GM12801 (cell line): ENCODE results near the gene ATP13A5.

Experiments
- TF ChIP-seq, protein P1 (sequence below): IDR thresholded peaks from one replicate; pipeline ENCODE4 v1.5.1; 2011; ENCODE audit warnings: control low read depth; ENCODE audit not compliant: insufficient read length; ENCODE audit errors: extremely low read depth

Gene ATP13A5

DNA sequence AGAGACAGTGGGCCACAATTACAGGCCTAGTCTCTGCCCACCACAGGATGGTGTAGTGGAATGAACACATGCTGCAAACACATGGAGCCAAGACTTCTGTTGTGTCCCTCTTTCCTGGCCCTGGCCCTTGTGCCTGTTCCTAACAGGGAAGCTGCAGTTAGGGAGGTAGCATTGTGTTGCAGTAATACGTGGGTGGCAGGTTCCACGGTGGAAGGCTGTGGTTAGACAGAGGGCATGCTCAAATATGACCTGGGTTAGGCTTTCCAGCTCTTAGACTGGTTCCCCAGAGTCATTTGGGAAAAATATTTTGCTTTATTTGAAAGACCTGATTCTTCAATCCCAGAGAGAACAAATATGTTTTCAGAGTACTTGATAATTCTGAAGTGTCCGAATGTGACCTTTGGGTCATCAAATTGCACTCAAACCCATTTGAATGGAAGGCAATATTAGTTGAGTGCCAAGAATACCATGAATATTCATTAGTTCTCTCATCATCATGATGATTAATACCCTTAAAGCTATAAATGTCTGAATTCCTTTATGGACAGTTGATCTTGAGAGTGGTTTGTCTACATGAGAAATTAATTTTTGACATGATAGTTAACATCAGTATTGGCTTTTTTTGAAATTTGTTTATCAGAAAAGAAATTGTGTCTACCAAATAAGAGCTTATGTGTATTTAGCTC, 109.1 kb downstream of the ATP13A5 start:
- TF ChIP-seq, protein P1, sequence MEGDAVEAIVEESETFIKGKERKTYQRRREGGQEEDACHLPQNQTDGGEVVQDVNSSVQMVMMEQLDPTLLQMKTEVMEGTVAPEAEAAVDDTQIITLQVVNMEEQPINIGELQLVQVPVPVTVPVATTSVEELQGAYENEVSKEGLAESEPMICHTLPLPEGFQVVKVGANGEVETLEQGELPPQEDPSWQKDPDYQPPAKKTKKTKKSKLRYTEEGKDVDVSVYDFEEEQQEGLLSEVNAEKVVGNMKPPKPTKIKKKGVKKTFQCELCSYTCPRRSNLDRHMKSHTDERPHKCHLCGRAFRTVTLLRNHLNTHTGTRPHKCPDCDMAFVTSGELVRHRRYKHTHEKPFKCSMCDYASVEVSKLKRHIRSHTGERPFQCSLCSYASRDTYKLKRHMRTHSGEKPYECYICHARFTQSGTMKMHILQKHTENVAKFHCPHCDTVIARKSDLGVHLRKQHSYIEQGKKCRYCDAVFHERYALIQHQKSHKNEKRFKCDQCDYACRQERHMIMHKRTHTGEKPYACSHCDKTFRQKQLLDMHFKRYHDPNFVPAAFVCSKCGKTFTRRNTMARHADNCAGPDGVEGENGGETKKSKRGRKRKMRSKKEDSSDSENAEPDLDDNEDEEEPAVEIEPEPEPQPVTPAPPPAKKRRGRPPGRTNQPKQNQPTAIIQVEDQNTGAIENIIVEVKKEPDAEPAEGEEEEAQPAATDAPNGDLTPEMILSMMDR, result no peak

DNA sequence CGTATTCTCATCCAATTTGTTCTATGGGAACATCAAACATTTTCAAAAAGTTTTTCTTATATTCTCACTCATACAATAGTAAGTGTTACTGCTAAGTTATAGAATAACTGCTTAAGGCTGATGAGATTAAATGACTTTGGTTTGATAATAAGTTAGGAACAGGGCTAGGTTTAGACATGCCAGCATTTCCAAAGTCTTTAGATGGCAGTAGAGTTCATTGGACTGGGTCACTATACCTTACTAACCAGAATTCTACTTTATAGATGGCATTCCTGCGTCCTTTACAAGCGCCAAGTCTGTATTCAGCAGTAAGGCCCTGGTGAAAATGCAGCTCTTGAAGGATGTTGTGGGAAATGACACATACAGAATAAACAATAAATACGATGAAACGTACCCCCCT, 115.8 kb downstream of the ATP13A5 start:
- TF ChIP-seq, protein P1, result no peak

DNA sequence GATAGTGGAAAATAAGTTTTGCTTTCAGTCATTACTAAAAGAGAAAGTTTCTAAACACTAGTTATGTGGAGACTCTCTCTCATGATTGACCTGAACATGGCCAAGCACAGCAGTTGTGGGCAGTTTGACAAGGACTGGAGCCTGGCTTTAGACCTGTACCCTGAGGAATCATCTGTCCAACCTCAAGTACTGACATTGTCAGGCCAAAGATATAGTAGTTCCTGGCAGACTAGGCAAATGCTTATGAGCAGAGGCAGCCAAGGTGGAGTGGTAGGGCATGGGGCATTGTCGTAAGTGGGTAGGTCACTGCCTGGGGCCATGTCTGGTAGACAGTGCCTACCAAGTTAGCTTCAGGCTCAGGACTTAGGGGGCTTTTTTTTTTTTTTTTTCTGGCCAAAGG, 116.6 kb downstream of the ATP13A5 start:
- TF ChIP-seq, protein P1, result no peak

DNA sequence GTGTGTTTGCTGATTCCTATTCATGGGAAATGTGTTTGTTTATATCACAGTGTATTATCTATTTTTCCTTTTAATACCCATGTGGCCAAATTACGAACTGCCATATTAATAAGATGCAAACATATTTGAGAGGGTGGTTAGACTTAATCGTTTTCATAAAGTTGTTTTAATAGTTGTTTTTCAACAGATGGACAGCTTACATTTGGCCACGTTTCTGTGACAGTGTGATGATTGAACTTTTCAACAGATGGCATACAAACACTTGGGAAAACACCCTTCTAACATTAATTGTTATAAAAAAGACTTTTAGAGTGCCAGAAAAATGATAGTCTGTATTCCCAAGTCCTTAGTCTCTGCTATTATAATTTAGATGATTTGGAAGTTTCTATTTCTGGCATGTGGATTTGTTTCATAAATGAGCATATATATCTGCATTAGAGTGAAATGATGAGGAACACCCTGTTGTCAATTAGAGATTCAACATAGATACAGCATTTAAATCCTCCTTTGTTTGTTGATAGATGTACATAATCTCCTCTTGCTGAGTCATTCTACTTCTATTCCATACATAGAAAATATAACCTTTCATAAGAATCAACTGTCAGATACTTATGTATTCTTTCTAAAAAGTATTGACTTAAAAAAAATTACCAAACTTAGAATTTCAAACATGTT, 124.4 kb downstream of the ATP13A5 start:
- TF ChIP-seq, protein P1, result no peak

DNA sequence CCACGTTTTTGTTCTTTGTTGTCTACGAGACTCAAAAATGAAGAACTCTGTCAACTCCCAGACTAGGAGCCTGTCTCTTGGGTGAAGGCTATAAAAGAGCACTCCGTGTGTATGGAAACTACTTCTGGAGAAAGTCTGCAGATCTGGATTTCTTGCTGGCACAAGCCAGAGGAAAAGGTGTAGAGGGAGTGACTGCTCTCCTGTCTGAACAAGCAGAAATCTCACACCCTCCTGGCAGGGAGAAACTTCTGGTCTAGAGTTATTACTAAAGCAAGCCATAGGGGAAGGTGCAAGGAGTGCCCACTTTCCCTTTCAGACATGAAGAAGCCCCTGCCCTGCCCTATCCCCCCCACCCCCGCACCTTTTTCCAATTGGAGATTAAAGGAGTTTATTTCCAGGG, 128.1 kb downstream of the ATP13A5 start:
- TF ChIP-seq, protein P1, result no peak

DNA sequence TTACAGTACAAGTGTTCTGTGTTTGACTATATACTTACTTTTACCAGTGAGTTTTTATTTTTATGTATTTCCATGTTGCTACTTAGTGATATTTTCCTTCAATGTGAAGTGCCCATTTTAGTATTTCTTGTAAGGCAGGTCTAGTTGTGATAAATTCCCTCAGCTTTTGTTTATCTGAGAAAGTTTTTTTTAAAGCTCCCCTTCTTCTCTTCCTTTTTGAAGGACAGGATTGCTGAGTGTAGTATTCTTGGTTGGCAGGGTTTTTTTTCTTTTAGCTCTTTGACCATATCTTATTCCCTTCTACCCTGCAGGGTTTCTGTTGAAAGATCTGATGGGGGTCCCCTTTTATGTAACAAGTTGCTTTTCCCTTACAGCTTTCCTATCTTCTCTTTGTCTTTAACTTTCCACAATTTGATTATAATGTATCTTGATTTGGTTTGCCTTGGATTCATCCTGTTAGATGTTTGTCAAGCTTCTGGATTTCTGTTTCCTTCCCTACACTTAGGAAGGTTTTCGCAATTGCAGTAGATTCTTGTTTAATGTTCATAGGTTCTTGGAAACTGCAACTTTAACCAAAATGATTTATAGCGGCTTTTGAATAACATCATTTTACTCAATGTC, 129.6 kb downstream of the ATP13A5 start:
- TF ChIP-seq, protein P1, result no peak

DNA sequence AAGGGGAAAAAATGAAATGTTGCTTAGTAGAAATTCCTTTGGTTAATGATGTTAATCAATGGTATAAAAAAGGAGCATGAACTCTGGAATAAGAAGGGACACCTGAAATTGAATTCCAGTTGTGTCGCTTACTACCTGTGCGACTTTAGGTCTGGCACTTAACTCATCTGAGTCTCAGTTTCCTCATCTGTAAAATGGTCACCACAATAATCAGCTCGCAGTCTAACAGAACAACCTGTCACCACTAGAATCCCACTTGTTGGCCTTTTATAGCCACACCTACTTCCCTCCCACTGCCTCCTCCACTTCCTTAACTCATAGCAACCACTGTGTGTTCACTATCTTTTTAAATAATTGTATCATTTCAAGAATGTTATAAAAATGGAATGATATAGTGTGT, 135.0 kb downstream of the ATP13A5 start:
- TF ChIP-seq, protein P1, result no peak
